A549 (cell line): Measurements from ENCODE around the gene DPYSL4. TPM values are rescaled to one million over a fixed set of nuclear protein-coding genes. Genes with fewer than 3 reads are reported as not detected.

ENCODE experiments used
- ATAC-seq, 2 experiments: fragments of 200-7000 bp in 1 of 2; fragments of >200 bp in 1 of 2; cut with Nextera tagmentation in 1 of 2; cut with Tn5 transposase in 1 of 2; 3 replicates each; pipeline versions ENCODE4 v1.8.0 to v1.9.1; 2018 to 2020; ENCODE audit warnings: mild to moderate bottlenecking in 1 of 2, moderate library complexity in 1 of 2
- CTCF ChIA-PET: fragments of 300-600 bp; sonication (Branson Sonifier 250); formaldehyde crosslinking; extraction: SDS; loops from one replicate; lab custom pipeline; 2021; ENCODE audit warnings: antibody characterized with exemption, inconsistent platforms; lab: Yijun Ruan, JAX
- POLR2A ChIA-PET: fragments of 350-600 bp; formaldehyde crosslinking; extraction: SDS; loops from one replicate; lab custom pipeline; 2021; ENCODE audit warnings: antibody characterized with exemption, inconsistent platforms; lab: Yijun Ruan, JAX
- DNase-seq, 2 experiments: peaks; one replicate each; pipeline versions ENCODE4 v3.0.0 to v3.0.0-alpha.2; 2011 to 2016; ENCODE audit warnings: low read depth in 1 of 2, low spot score in 1 of 2
- FAIRE-seq: peaks from 2 replicates; lab custom pipeline; 2011; peaks lifted over from hg19 to GRCh38; lab: Jason Lieb, UNC
- H3K27ac ChIP-seq, 2 experiments: fragments of >200 bp; sonication (Bioruptor Twin); formaldehyde crosslinking; 3 replicates each; pipeline ENCODE4 v1.5.1; 2016 to 2017
- H3K4me1 ChIP-seq: fragments of >200 bp; sonication (Bioruptor Twin); formaldehyde crosslinking; 3 replicates; pipeline ENCODE4 v1.6.1; 2016
- H3K4me2 ChIP-seq: fragments of >200 bp; sonication (Bioruptor Twin); formaldehyde crosslinking; 3 replicates; pipeline ENCODE4 v1.6.1; 2016
- H3K4me3 ChIP-seq: fragments of >200 bp; sonication (Bioruptor Twin); formaldehyde crosslinking; 3 replicates; pipeline ENCODE4 v1.5.1; 2016
- H3K9me3 ChIP-seq: fragments of >200 bp; sonication (Bioruptor Twin); formaldehyde crosslinking; 3 replicates; pipeline ENCODE4 v1.6.1; 2016
- ATOH8 ChIP-seq: fragments of 250-450 bp; sonication (Bioruptor Pico); IDR thresholded peaks from 2 replicates; pipeline ENCODE4 v1.5.0; 2020; ENCODE audit warnings: low read depth, mild to moderate bottlenecking, moderate library complexity
- BHLHE40 ChIP-seq: IDR thresholded peaks from 2 replicates; pipeline ENCODE4 v1.6.1; 2012; ENCODE audit warnings: low read depth, low read length, inconsistent platforms
- CBX8 ChIP-seq: fragments of 200-600 bp; sonication (generic); IDR thresholded peaks from 2 replicates; pipeline ENCODE4 v1.6.1; 2016
- CHD4 ChIP-seq: fragments of 200-600 bp; sonication (generic); IDR thresholded peaks from 2 replicates; pipeline ENCODE4 v1.6.1; 2016; ENCODE audit warnings: antibody characterized with exemption, mild to moderate bottlenecking, borderline replicate concordance
- CTCF ChIP-seq: fragments of >200 bp; sonication (Bioruptor Twin); formaldehyde crosslinking; IDR thresholded peaks from 3 replicates; pipeline ENCODE4 v1.5.1; 2016
- E2F6 ChIP-seq: IDR thresholded peaks from 2 replicates; pipeline ENCODE4 v1.6.1; 2012; ENCODE audit warnings: low read depth, borderline replicate concordance
- EHF ChIP-seq: fragments of 250-450 bp; sonication (Bioruptor Pico); IDR thresholded peaks from 2 replicates; pipeline ENCODE4 v1.5.0; 2020; ENCODE audit warnings: mild to moderate bottlenecking
- FOSB ChIP-seq: fragments of 250-450 bp; sonication (Bioruptor Pico); IDR thresholded peaks from 2 replicates; pipeline ENCODE4 v1.5.0; 2020; ENCODE audit warnings: mild to moderate bottlenecking, moderate library complexity
- HEYL ChIP-seq: fragments of 250-450 bp; sonication (Bioruptor Pico); IDR thresholded peaks from 2 replicates; pipeline ENCODE4 v1.8.0; 2021; ENCODE audit warnings: mild to moderate bottlenecking, moderate library complexity
- HOXB13 ChIP-seq: fragments of 250-450 bp; sonication (Bioruptor Pico); IDR thresholded peaks from 2 replicates; pipeline ENCODE4 v1.5.0; 2020; ENCODE audit warnings: low read depth, mild to moderate bottlenecking, moderate library complexity
- KDM1A ChIP-seq: fragments of 200-600 bp; sonication (generic); IDR thresholded peaks from 2 replicates; pipeline ENCODE4 v1.6.1; 2016; ENCODE audit warnings: low read depth, mild to moderate bottlenecking
- KDM5A ChIP-seq: fragments of 200-600 bp; sonication (generic); IDR thresholded peaks from 2 replicates; pipeline ENCODE4 v1.6.1; 2016; ENCODE audit warnings: antibody characterized with exemption, mild to moderate bottlenecking
- MAZ ChIP-seq: fragments of 150-350 bp; IDR thresholded peaks from 2 replicates; pipeline ENCODE4 v1.6.1; 2014; ENCODE audit warnings: antibody characterized with exemption, low read depth, low read length, borderline replicate concordance
- MYC ChIP-seq: IDR thresholded peaks from 2 replicates; pipeline ENCODE4 v1.6.1; 2012; ENCODE audit warnings: mild to moderate bottlenecking, inconsistent platforms, low read length, improper control_type of control experiment, borderline replicate concordance
- NFE2L2 ChIP-seq: fragments of 150-350 bp; conservative IDR thresholded peaks from 2 replicates; pipeline ENCODE4 v1.6.1; 2014; ENCODE audit warnings: low read length
- RAD21 ChIP-seq, 2 experiments: fragments of >200 bp in 1 of 2; sonication (Bioruptor Twin) in 1 of 2; formaldehyde crosslinking in 1 of 2; IDR thresholded peaks in 1 of 2; conservative IDR thresholded peaks in 1 of 2; 2 replicates in 1 of 2; 3 replicates in 1 of 2; pipeline ENCODE4 v1.6.1; 2012 to 2018; ENCODE audit warnings: inconsistent platforms in 1 of 2
- RCOR1 ChIP-seq: fragments of 150-350 bp; IDR thresholded peaks from 2 replicates; pipeline ENCODE4 v1.6.1; 2014; ENCODE audit warnings: antibody characterized with exemption, low read length, low read depth
- RFX5 ChIP-seq: fragments of 450-650 bp; IDR thresholded peaks from 2 replicates; pipeline ENCODE4 v1.7.1; 2014; ENCODE audit warnings: antibody characterized with exemption, mild to moderate bottlenecking, moderate library complexity
- ZC3H11A ChIP-seq: fragments of 450-650 bp; IDR thresholded peaks from 2 replicates; pipeline ENCODE4 v1.6.1; 2014; ENCODE audit warnings: antibody characterized with exemption, mild to moderate bottlenecking
- ZFP36 ChIP-seq: fragments of 450-650 bp; IDR thresholded peaks from 2 replicates; pipeline ENCODE4 v1.6.1; 2014; ENCODE audit warnings: borderline replicate concordance; ENCODE audit not compliant: partially characterized antibody
- WGBS: methylation state at CpG from one replicate; pipeline ENCODE4 v1.1.6; 2017; ENCODE audit errors: missing lambda C conversion rate; 5-methylcytosine and 5-hydroxymethylcytosine counted together
- polyA plus RNA-seq, 4 experiments: library from polyadenylated mRNA; depleted of rRNA in 3 of 4; stranded (reverse); fragments of >200 nt; fragmentation: RNase III in 1 of 4; extraction: RNeasy Plus Mini Kit Qiagen cat#74134 plus additional on column Dnase treatment in 1 of 4; gene quantifications; 2 replicates in 3 of 4; 3 replicates in 1 of 4; pipeline ENCODE4 v1.2.3, GENCODE V29; 2011 to 2017
- TF ChIP-seq, protein P1 (sequence below): IDR thresholded peaks from 2 replicates; pipeline ENCODE4 v1.6.1; 2012
- TF ChIP-seq, protein P2 (sequence below): fragments of 450-650 bp; IDR thresholded peaks from 2 replicates; pipeline ENCODE4 v1.6.1; 2014; ENCODE audit warnings: antibody characterized with exemption

The DPYSL4 gene
- polyA plus RNA-seq, 2 of the 4 experiments (the other 2 are of a cell fraction): 2.9 to 14.1 TPM

DNA sequence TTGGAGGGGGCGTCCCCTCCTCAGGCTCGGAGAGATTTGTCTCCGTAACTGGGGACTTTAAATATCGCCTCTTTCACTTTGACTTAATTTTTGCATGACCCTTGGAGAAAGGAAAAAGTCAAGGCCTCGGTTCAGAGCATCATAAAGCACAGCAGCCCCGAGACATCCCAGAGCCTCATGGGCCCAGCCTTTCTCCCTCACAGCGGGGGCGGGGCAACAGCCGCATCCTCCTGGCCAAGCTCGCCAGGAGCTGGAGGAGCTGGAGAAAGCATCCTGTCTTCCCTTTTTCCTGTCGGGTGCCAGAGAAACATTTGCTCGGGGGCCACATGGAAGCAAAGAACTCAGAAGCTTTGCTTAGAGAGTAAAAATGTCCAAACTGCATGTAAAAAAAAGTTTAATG, 43.6 kb upstream of the DPYSL4 start:
- CTCF ChIA-PET: interaction anchor here (0.6 to 4.8 kb wide), 50 partner anchors 9 to 666 kb away, joined by 3 to 45 read pairs (median 5); partner anchors contain the start of gene JAKMIP3
- no peak for FAIRE-seq

GRCh38 chr10:132144086-132144485, 42.7 kb upstream of the DPYSL4 start:
- FAIRE-seq (no peak), ATAC-seq (no peak), DNase-seq (no peak)
- H3K4me1 ChIP-seq: no peaks in the 10 kb centered on the region
- TF ChIP-seq MAZ: no peak
- no peak for TF ChIP-seq KDM1A
- no peak for TF ChIP-seq MYC
- no peak for TF ChIP-seq ATOH8 (CRISPR knock-in tag)
- TF ChIP-seq CBX8: no peak
- TF ChIP-seq CHD4: no peak
- TF ChIP-seq NFE2L2: no peak
- TF ChIP-seq, protein P1, sequence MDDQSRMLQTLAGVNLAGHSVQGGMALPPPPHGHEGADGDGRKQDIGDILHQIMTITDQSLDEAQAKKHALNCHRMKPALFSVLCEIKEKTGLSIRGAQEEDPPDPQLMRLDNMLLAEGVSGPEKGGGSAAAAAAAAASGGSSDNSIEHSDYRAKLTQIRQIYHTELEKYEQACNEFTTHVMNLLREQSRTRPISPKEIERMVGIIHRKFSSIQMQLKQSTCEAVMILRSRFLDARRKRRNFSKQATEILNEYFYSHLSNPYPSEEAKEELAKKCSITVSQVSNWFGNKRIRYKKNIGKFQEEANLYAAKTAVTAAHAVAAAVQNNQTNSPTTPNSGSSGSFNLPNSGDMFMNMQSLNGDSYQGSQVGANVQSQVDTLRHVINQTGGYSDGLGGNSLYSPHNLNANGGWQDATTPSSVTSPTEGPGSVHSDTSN: no peak
- no peak for TF ChIP-seq HOXB13 (CRISPR knock-in tag)
- TF ChIP-seq KDM5A: no peak
- no peak for TF ChIP-seq RAD21 (conservative IDR thresholded peaks at IDR 0.05 in 1 of 2, IDR thresholded peaks at IDR 0.05 in 1 of 2)
- no peak for TF ChIP-seq RFX5
- no peak for TF ChIP-seq E2F6
- no peak for TF ChIP-seq EHF
- TF ChIP-seq RCOR1: no peak
- TF ChIP-seq BHLHE40: no peak
- no peak for TF ChIP-seq CTCF
- TF ChIP-seq, protein P2, sequence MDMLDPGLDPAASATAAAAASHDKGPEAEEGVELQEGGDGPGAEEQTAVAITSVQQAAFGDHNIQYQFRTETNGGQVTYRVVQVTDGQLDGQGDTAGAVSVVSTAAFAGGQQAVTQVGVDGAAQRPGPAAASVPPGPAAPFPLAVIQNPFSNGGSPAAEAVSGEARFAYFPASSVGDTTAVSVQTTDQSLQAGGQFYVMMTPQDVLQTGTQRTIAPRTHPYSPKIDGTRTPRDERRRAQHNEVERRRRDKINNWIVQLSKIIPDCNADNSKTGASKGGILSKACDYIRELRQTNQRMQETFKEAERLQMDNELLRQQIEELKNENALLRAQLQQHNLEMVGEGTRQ: no peak
- no peak overlapping the region for H3K27ac ChIP-seq
- no peak overlapping the region for H3K4me2 ChIP-seq
- 95% methylated on average over 17 of the region's 17 CpGs for WGBS
- H3K9me3 ChIP-seq: no peaks in the 10 kb centered on the region
- POLR2A ChIA-PET: no interaction called here
- CTCF ChIA-PET: interaction anchor here (0.8 to 4.8 kb wide), 8 partner anchors 9 to 258 kb away, joined by 3 to 33 read pairs (median 20); no protein-coding TSS in a partner anchor
- H3K4me3 ChIP-seq: no peak overlapping the region

More for the DNA sequence above, 43.6 kb upstream of the DPYSL4 start:
- DNase-seq (no peak), ATAC-seq (no peak)
- POLR2A ChIA-PET: no interaction called here
- Histone ChIP-seq H3K27ac (no peak overlapping the region), H3K4me3 (no peak overlapping the region), H3K4me1 (no peaks in the 10 kb centered on the region), H3K9me3 (no peaks in the 10 kb centered on the region), H3K4me2 (no peak overlapping the region)
- no peak for TF ChIP-seq ZFP36
- TF ChIP-seq ZC3H11A: no peak
- TF ChIP-seq, protein P2: no peak
- no peak for TF ChIP-seq EHF
- TF ChIP-seq RCOR1: no peak
- TF ChIP-seq NFE2L2: no peak
- TF ChIP-seq MYC: no peak
- no peak for TF ChIP-seq FOSB (CRISPR knock-in tag)
- no peak for TF ChIP-seq HEYL (CRISPR knock-in tag)
- WGBS: 86% methylated on average over 11 of the region's 12 CpGs
